NCI-H748 (cell line): Measurements from ENCODE around the gene AUP1.
A peak's percentile ranks its signal among the peaks of the same experiment; 100 is the strongest.

Source experiments
- DNase-seq: peaks from one replicate; lab custom pipeline; 2025; ENCODE audit not compliant: unreplicated experiment; lab: John Stamatoyannopoulos, UW

The AUP1 gene

GRCh38 chr2:74537140-74537539 lies 7.6 kb upstream of the AUP1 start:
- DNase-seq, result no peak

- DNase-seq, result no peak
These were observed 6.9 kb upstream of the AUP1 start for GRCh38 chr2:74536166-74536950.

- DNase-seq, result no peak
These were observed 6.0 kb upstream of the AUP1 start for GRCh38 chr2:74535440-74535965.

GRCh38 chr2:74534411-74534810 lies 4.9 kb upstream of the AUP1 start:
- no peak for DNase-seq

- DNase-seq, result no peak
These were observed 4.0 kb upstream of the AUP1 start for GRCh38 chr2:74533464-74533863.

GRCh38 chr2:74532222-74532621 lies 2.7 kb upstream of the AUP1 start:
- peak; percentile 25 for DNase-seq

GRCh38 chr2:74531666-74532065 lies 2.2 kb upstream of the AUP1 start:
- DNase-seq, result no peak

GRCh38 chr2:74530239-74531187 lies 1.0 kb upstream of the AUP1 start:
- peak; percentile 50 for DNase-seq

- DNase-seq, result peak; percentile 46
These were observed 728 bp downstream of the AUP1 start for GRCh38 chr2:74528600-74529356.

GRCh38 chr2:74527741-74528140 lies 1.8 kb downstream of the AUP1 start:
- DNase-seq, result no peak

- DNase-seq, result no peak
These were observed 2.8 kb downstream of the AUP1 start for GRCh38 chr2:74526649-74527230.

- peak; percentile 24 for DNase-seq
These were observed 3.5 kb downstream of the AUP1 start, which contains the start of gene DQX1 for GRCh38 chr2:74525717-74526648. Gene DQX1 (minus strand): TSS chr2:74526231. CDS start chr2:74525729, 502 bp downstream.

- no peak for DNase-seq
These were observed 4.4 kb downstream of the AUP1 start for GRCh38 chr2:74524955-74525716.

GRCh38 chr2:74524005-74524404 lies 5.5 kb downstream of the AUP1 start:
- no peak for DNase-seq

GRCh38 chr2:74522516-74522915 lies 7.0 kb downstream of the AUP1 start:
- DNase-seq, result no peak

- no peak for DNase-seq
These were observed 12.9 kb downstream of the AUP1 start for GRCh38 chr2:74516650-74517049.

- DNase-seq, result no peak
These were observed 13.4 kb downstream of the AUP1 start for GRCh38 chr2:74515981-74516633.

- DNase-seq, result no peak
These were observed 14.1 kb downstream of the AUP1 start for GRCh38 chr2:74515271-74515980.
